Keratinocyte (primary cell): ENCODE measurements around the gene ARL4C. TPM values are rescaled to one million over a fixed set of nuclear protein-coding genes. Genes with fewer than 3 reads are reported as not detected.
A peak's percentile ranks its signal among the peaks of the same experiment; 100 is the strongest.

Experiments
- DNase-seq: peaks from one replicate; pipeline ENCODE4 v3.0.0-alpha.2; 2011; ENCODE audit warnings: low read depth, missing footprints, low spot score
- FAIRE-seq: peaks from 2 replicates; lab custom pipeline; 2011; peaks lifted over from hg19 to GRCh38; lab: Jason Lieb, UNC
- H2AFZ ChIP-seq: 2 replicates; pipeline ENCODE4 v1.6.0; 2012; ENCODE audit warnings: low read length, control low read depth, inconsistent platforms; ENCODE audit not compliant: control insufficient read depth
- H3K27ac ChIP-seq: 2 replicates; pipeline ENCODE4 v1.5.1; 2011; ENCODE audit warnings: low read length; ENCODE audit not compliant: control insufficient read depth, insufficient read depth
- H3K27me3 ChIP-seq: 3 replicates; pipeline ENCODE4 v1.6.0; 2011; ENCODE audit warnings: low read length; ENCODE audit not compliant: control insufficient read depth, insufficient read depth; ENCODE audit errors: extremely low read depth
- H3K36me3 ChIP-seq, 2 experiments: 2 replicates in 1 of 2; 3 replicates in 1 of 2; pipeline ENCODE4 v1.5.1; 2011; ENCODE audit warnings: low read length in 2 of 2, mild to moderate bottlenecking in 1 of 2; ENCODE audit not compliant: control insufficient read depth in 2 of 2, insufficient read depth in 2 of 2; ENCODE audit errors: extremely low read depth in 1 of 2
- H3K4me1 ChIP-seq: 3 replicates; pipeline ENCODE4 v1.5.1; 2011; ENCODE audit warnings: low read length; ENCODE audit not compliant: control insufficient read depth, insufficient read depth; ENCODE audit errors: extremely low read depth
- H3K4me2 ChIP-seq: 3 replicates; pipeline ENCODE4 v1.6.0; 2011; ENCODE audit warnings: low read depth, low read length; ENCODE audit not compliant: control insufficient read depth, insufficient read depth; ENCODE audit errors: extremely low read depth
- H3K4me3 ChIP-seq, 3 experiments: fragments of 200-600 bp in 1 of 3; sonication (generic) in 1 of 3; 2 replicates in 2 of 3; 3 replicates in 1 of 3; pipeline ENCODE4 v1.5.1; 2011 to 2016; ENCODE audit warnings: low read length in 3 of 3, mild to moderate bottlenecking in 3 of 3, control low read depth in 2 of 3, inconsistent platforms in 1 of 3, low read depth in 1 of 3, mixed read lengths in 1 of 3, mixed run types in 1 of 3, moderate library complexity in 1 of 3; ENCODE audit not compliant: control insufficient read depth in 2 of 3, insufficient read depth in 2 of 3; ENCODE audit errors: extremely low read depth in 1 of 3
- H3K79me2 ChIP-seq: 2 replicates; pipeline ENCODE4 v1.6.0; 2012; ENCODE audit warnings: low read length; ENCODE audit not compliant: control insufficient read depth, insufficient read depth
- H3K9ac ChIP-seq: 3 replicates; pipeline ENCODE4 v1.6.0; 2011; ENCODE audit warnings: low read length; ENCODE audit not compliant: control insufficient read depth, insufficient read depth; ENCODE audit errors: extremely low read depth
- H3K9me1 ChIP-seq: 3 replicates; pipeline ENCODE4 v1.6.0; 2011; ENCODE audit warnings: low read length; ENCODE audit not compliant: control insufficient read depth, insufficient read depth; ENCODE audit errors: extremely low read depth
- H3K9me3 ChIP-seq: 2 replicates; pipeline ENCODE4 v1.5.1; 2012; ENCODE audit warnings: low read depth, low read length; ENCODE audit not compliant: control insufficient read depth
- H4K20me1 ChIP-seq: 3 replicates; pipeline ENCODE4 v1.6.0; 2011; ENCODE audit warnings: low read length; ENCODE audit not compliant: control insufficient read depth, insufficient read depth; ENCODE audit errors: extremely low read depth
- EZH2 ChIP-seq: IDR thresholded peaks from one replicate; pipeline ENCODE4 v1.6.1; 2012; ENCODE audit warnings: inconsistent platforms, mild to moderate bottlenecking, low read length, moderate library complexity
- dilution Hi-C: fragments of 300-500 bp; cut with MboI; formaldehyde crosslinking; loops from one replicate; pipeline ENCODE4 v1.7.0; 2020; ENCODE audit warnings: low sequenced_read_pairs; ENCODE audit not compliant: extremely low pct_ligation_motif_present
- polyA plus RNA-seq, 5 experiments: library from polyadenylated mRNA; depleted of rRNA in 3 of 5; stranded (reverse) in 3 of 5; stranded (forward) in 1 of 5; unstranded in 1 of 5; fragments of >200 nt; gene quantifications; 1 replicate in 1 of 5; 2 replicates in 3 of 5; 3 replicates in 1 of 5; pipeline versions ENCODE4 v1.2.1 to v1.2.3, GENCODE V29; 2011 to 2012; ENCODE audit warnings: missing spikeins in 2 of 5, low read depth in 1 of 5, low replicate concordance in 1 of 5
- TF ChIP-seq, protein P1 (sequence below), 3 experiments: IDR thresholded peaks in 1 of 3; conservative IDR thresholded peaks in 1 of 3; optimal IDR thresholded peaks in 1 of 3; 2 replicates in 2 of 3; 3 replicates in 1 of 3; pipeline versions ENCODE3 to v1.5.1; 2011; ENCODE audit warnings: low read length in 3 of 3, mild to moderate bottlenecking in 3 of 3, moderate library complexity in 2 of 3, control low read depth in 1 of 3, inconsistent platforms in 1 of 3; ENCODE audit not compliant: insufficient read depth in 2 of 3; ENCODE audit errors: extremely low read depth in 1 of 3

Gene ARL4C
- polyA plus RNA-seq, 1 donor (not counting 4 experiments of a cell fraction or from before 2014, with no cell fraction given) = 79.5 TPM

DNA sequence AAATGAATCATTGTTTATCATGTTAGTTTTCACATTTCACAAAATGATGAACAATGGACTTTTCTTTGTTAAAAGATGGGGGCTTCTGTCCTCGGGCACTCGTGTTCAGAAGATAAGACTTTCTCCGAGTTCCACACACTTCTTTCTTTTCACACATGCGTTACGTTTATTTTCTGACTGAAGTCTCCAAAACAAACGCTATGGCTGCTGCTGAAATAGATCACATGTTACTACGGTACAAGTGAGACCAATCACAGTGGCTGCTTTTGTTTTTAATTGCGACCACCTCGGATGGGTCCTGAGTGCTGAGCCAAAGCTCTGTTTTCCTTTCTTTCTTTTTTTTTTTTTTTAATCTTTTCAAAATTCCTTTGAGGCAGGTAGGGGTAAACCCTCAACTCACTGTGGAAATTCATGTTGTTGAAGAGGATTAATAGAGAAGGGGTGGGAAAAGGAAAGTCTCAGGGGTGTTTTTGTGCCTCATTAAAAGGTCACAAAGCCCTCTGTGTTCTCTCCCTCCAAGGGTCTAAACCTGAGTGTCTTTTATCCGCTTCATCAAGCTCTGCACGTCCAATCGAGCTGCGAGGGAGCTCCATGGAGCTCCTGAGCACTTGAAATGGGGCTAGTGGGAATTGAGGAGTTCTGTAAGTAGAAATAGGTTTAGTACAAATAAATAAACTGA lies 48.2 kb downstream of the ARL4C start:
- no peak overlapping the region for H3K27ac ChIP-seq
- no peak overlapping the region for H3K4me2 ChIP-seq
- H3K27me3 ChIP-seq = no peaks in the 10 kb centered on the region
- peak; percentile 17 for FAIRE-seq
- H4K20me1 ChIP-seq = no peaks in the 10 kb centered on the region
- peaks cover 57% of the 10 kb centered on the region for H3K4me1 ChIP-seq
- dilution Hi-C loops = no loop called here
- no peak overlapping the region for H2AFZ ChIP-seq
- H3K9ac ChIP-seq = no peak overlapping the region
- H3K36me3 ChIP-seq = no peaks in the 10 kb centered on the region
- H3K9me3 ChIP-seq = no peaks in the 10 kb centered on the region
- DNase-seq = no peak
- H3K9me1 ChIP-seq = no peaks in the 10 kb centered on the region
- no peak overlapping the region for H3K4me3 ChIP-seq
- no peaks in the 10 kb centered on the region for H3K79me2 ChIP-seq
- TF ChIP-seq, protein P1, sequence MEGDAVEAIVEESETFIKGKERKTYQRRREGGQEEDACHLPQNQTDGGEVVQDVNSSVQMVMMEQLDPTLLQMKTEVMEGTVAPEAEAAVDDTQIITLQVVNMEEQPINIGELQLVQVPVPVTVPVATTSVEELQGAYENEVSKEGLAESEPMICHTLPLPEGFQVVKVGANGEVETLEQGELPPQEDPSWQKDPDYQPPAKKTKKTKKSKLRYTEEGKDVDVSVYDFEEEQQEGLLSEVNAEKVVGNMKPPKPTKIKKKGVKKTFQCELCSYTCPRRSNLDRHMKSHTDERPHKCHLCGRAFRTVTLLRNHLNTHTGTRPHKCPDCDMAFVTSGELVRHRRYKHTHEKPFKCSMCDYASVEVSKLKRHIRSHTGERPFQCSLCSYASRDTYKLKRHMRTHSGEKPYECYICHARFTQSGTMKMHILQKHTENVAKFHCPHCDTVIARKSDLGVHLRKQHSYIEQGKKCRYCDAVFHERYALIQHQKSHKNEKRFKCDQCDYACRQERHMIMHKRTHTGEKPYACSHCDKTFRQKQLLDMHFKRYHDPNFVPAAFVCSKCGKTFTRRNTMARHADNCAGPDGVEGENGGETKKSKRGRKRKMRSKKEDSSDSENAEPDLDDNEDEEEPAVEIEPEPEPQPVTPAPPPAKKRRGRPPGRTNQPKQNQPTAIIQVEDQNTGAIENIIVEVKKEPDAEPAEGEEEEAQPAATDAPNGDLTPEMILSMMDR (optimal IDR thresholded peaks at IDR 0.05 in 1 of 3, IDR thresholded peaks at IDR 0.05 in 1 of 3, conservative IDR thresholded peaks at IDR 0.05 in 1 of 3; ENCODE audit: extremely low read depth in 1 of 3, insufficient read depth in 2 of 3, low read length in 3 of 3) = no peak
- no peak for TF ChIP-seq EZH2

GRCh38 chr2:234447963-234448362 lies 48.9 kb downstream of the ARL4C start:
- Histone ChIP-seq H3K4me1 (peaks cover 50% of the 10 kb centered on the region), H3K27me3 (no peaks in the 10 kb centered on the region), H3K36me3 (no peaks in the 10 kb centered on the region), H3K79me2 (no peaks in the 10 kb centered on the region), H2AFZ (no peak overlapping the region), H3K4me2 (no peak overlapping the region), H3K9ac (no peak overlapping the region), H3K9me1 (no peaks in the 10 kb centered on the region), H3K27ac (peak overlapping the region; percentile 81), H4K20me1 (no peaks in the 10 kb centered on the region), H3K9me3 (no peaks in the 10 kb centered on the region), H3K4me3 (no peak overlapping the region)
- dilution Hi-C loops = no loop called here
- DNase-seq (no peak), FAIRE-seq (no peak)
- TF ChIP-seq, protein P1 (optimal IDR thresholded peaks at IDR 0.05 in 1 of 3, IDR thresholded peaks at IDR 0.05 in 1 of 3, conservative IDR thresholded peaks at IDR 0.05 in 1 of 3; ENCODE audit: extremely low read depth in 1 of 3, insufficient read depth in 2 of 3, low read length in 3 of 3) = no peak
- no peak for TF ChIP-seq EZH2
